ENCODE measurements around the gene STK32B. TPM values are rescaled to one million over a fixed set of nuclear protein-coding genes. Genes with fewer than 3 reads are reported as not detected.
A peak's percentile ranks its signal among the peaks of the same experiment; 100 is the strongest.

STK32B gene
- total and polyA plus RNA-seq, 2 of the 4 experiments (the other 2 are of a cell fraction) = 5.5 to 6.3 TPM

DNA sequence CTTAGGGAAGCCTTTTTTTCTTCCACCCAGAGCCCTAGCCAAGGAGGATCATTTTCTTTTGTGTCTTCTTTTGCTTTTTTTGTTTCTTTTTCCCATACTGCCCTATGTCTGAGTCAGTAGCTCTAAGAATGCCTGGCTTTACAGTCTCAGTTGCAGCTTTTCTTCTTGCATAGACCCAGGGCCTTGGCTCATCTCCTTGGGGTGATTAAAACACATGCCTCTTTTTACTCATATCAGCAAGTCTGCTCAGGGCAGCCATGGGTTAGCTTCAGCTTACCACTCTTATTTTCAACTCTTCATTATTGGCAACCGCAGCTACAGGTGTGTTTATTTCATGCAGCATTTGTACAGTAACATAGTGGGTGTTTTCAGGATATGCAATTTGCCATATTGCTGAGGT lies 196.5 kb downstream of the STK32B start:
- Histone ChIP-seq H4K91ac (ENCODE audit: insufficient read depth, low read depth, low read length) (no peak overlapping the region), H3K9me3 (ENCODE audit: control insufficient read depth, insufficient read depth, low read length) (no peaks in the 10 kb centered on the region), H3K79me1 (ENCODE audit: low read depth in 1 of 2, low read length in 2 of 2) (no peaks in the 10 kb centered on the region), H3K27ac (ENCODE audit: insufficient read depth, low read length) (no peak overlapping the region), H2BK120ac (ENCODE audit: low read depth, low read length) (no peak overlapping the region), H3K4me2 (ENCODE audit: low read depth, low read length) (no peak overlapping the region), H2BK20ac (ENCODE audit: low read depth, low read length) (no peak overlapping the region), H2AK5ac (ENCODE audit: low read depth, low read length) (no peak overlapping the region), H2AK9ac (replicated peaks; ENCODE audit: low read depth, low read length, poor library complexity) (no peak overlapping the region), H3K14ac (replicated peaks; ENCODE audit: low read depth, low read length) (no peak overlapping the region), H4K20me1 (ENCODE audit: insufficient read depth, low read length) (no peaks in the 10 kb centered on the region), H3K56ac (ENCODE audit: extremely low read depth, insufficient read depth, low read length) (no peak overlapping the region), H3K9ac (ENCODE audit: low read depth, low read length) (no peak overlapping the region), H3K23ac (ENCODE audit: low read depth, low read length) (no peak overlapping the region), H3K36me3 (ENCODE audit: control insufficient read depth, insufficient read depth, low read length) (no peaks in the 10 kb centered on the region), H4K5ac (ENCODE audit: low read depth, low read length) (no peak overlapping the region), H3K27me3 (ENCODE audit: control insufficient read depth, insufficient read depth, low read length) (no peaks in the 10 kb centered on the region), H3K18ac (ENCODE audit: low read depth, low read length) (no peak overlapping the region), H3K4ac (ENCODE audit: low read depth, low read length) (no peak overlapping the region), H3K9me1 (ENCODE audit: insufficient read depth, low read length) (no peaks in the 10 kb centered on the region), H2BK15ac (ENCODE audit: low read depth, low read length) (no peak overlapping the region), H2AFZ (replicated peaks; ENCODE audit: low read length, poor library complexity) (no peak overlapping the region), H2BK5ac (ENCODE audit: low read depth, low read length, poor library complexity, severe bottlenecking) (no peak overlapping the region), H4K8ac (ENCODE audit: low read depth in 2 of 2, low read length in 2 of 2) (no peak overlapping the region), H3K4me3 (ENCODE audit: insufficient read depth, low read depth, low read length) (no peak overlapping the region), H3K4me1 (ENCODE audit: control insufficient read depth, insufficient read depth, low read length) (no peaks in the 10 kb centered on the region)
- CTCF ChIA-PET = no interaction called here
- ATAC-seq (ENCODE audit: low read depth) (peak; percentile 73), DNase-seq (peak; percentile 19)
- in situ Hi-C loops (cut with MboI; ENCODE audit: low sequenced_read_pairs) = no loop called here
- TF ChIP-seq MAZ (IDR thresholded peaks at IDR 0.05; ENCODE audit: borderline replicate concordance, low read depth, low read length) (no peak), RAD21 (IDR thresholded peaks at IDR 0.05; ENCODE audit: low read length) (no peak)
- dilution Hi-C loops (cut with HindIII; ENCODE audit: low sequenced_read_pairs, unreplicated experiment) = no loop called here
- intact Hi-C loops (cut with micrococcal nuclease) = loop anchor here (10.0 kb wide), 1 partner anchor 193 kb away; the partner anchor contains the start of gene STK32B
- POLR2A ChIA-PET (ENCODE audit: unreplicated experiment) = no interaction called here
- WGBS, 2 experiments (ENCODE audit: extremely low coverage in 2 of 2, insufficient read length in 1 of 2) = no CpG with 5 or more reads among the region's 1 CpG
- BruUV-seq (replicated peaks) = no TSS peak
